Urinary bladder (tissue), 4 donors: ENCODE results near the gene NFKBIE. TPM values are rescaled to one million over a fixed set of nuclear protein-coding genes. Genes with fewer than 3 reads are reported as not detected.
A peak's percentile ranks its signal among the peaks of the same experiment; 100 is the strongest.

Source experiments
- DNase-seq: peaks from one replicate; pipeline ENCODE4 v3.0.0-alpha.2; 2015; ENCODE audit errors: extremely low spot score
- H3K27ac ChIP-seq: one replicate; pipeline ENCODE4 v1.5.1; 2013; ENCODE audit warnings: low read depth, mild to moderate bottlenecking, moderate library complexity
- H3K36me3 ChIP-seq: one replicate; pipeline ENCODE4 v1.6.1; 2013; ENCODE audit warnings: mild to moderate bottlenecking, moderate library complexity; ENCODE audit not compliant: insufficient read depth
- H3K4me1 ChIP-seq: one replicate; pipeline ENCODE4 v1.6.1; 2013; ENCODE audit warnings: mild to moderate bottlenecking, moderate library complexity; ENCODE audit not compliant: insufficient read depth
- H3K4me3 ChIP-seq: one replicate; pipeline ENCODE4 v1.5.1; 2013; ENCODE audit warnings: low read depth, low read length
- WGBS: extraction: QIAGEN DNeasy Blood & Tissue Kit; methylation state at CpG from one replicate; pipeline ENCODE4 v1.1.7; 2013; 5-methylcytosine and 5-hydroxymethylcytosine counted together
- polyA plus RNA-seq: library from polyadenylated mRNA; stranded (reverse); fragments of 200-250 nt; gene quantifications from one replicate; pipeline ENCODE4 v1.2.3, GENCODE V29; 2013
- total RNA-seq: library from RNA; depleted of rRNA; stranded (reverse); fragments of >200 nt; gene quantifications from one replicate; pipeline ENCODE4 v1.2.3, GENCODE V29; 2014
- donor health status: healthy with polysubstance abuse.
- donor health status: healthy.

The NFKBIE gene
- total and polyA plus RNA-seq, 2 donors, result 2.6 to 5.5 TPM

DNA sequence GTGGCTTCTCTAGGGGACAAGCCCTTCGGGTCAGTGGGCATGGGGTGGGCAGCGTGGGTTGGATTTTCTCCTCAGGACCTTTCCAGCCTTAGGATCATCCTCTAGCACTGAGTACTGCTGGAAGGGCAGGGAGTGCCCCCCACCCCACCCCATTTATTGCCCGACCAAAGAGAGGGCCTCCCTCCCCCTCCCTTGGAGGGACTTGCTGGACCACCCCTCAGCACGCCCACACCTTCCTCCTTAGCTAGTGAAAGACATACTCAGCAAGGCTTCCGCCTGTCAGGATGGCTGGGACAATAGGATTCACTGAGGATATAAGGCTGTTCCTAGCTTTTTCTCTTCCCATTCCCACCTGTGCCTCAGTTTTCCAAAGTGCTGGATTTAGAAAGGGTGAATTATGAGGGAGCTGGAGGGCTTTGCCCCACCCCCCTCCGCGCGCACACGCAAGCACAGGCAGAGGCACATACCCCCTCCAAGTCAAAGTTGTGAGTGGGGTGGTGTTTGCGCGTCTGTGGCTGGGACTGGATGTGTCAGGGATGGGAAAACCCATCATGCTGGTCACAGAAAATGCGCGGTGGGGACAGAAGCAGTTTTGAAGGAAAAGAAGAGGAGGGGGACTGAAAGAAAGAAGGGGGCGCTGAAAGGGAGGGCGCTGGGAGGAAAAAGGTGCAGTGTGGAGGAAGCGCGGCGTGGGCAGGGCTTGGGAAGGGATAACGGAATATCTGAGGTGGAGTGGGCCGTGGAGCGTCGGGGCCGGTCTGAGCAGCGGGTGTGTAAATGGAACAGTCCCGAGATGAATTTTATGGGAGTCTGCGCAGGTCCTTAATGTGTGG is 42.6 kb downstream of the NFKBIE start:
- H3K4me1 ChIP-seq, result no peaks in the 10 kb centered on the region
- no peak for DNase-seq
- H3K36me3 ChIP-seq, result no peaks in the 10 kb centered on the region
- 27% methylated on average over 26 of the region's 26 CpGs for WGBS
- H3K4me3 ChIP-seq, result peak overlapping the region; percentile 48
- peak overlapping the region; percentile 63 for H3K27ac ChIP-seq

DNA sequence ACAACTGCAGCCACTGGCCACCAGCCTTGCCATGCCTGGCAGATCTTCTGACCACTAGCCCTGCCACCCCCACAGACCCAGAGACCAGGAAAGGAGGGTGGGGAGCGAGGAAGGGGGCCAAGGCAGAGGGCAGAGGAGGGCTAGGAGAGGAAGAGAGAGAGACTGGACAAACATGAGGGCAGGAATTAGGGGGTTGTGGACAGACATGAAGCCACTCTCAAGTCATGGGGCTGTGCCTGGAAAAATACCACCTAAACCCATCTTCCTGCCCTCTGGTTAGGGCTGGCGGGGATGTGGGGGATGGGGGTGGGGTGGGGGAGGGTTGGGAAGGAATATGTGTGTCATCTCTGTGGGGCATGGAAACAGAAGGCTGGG is 43.4 kb downstream of the NFKBIE start:
- no peak for DNase-seq
- WGBS, result 91% methylated on average over 2 of the region's 2 CpGs
- Histone ChIP-seq H3K4me1 (no peaks in the 10 kb centered on the region), H3K36me3 (no peaks in the 10 kb centered on the region), H3K4me3 (no peak overlapping the region), H3K27ac (peak overlapping the region; percentile 57)

DNA sequence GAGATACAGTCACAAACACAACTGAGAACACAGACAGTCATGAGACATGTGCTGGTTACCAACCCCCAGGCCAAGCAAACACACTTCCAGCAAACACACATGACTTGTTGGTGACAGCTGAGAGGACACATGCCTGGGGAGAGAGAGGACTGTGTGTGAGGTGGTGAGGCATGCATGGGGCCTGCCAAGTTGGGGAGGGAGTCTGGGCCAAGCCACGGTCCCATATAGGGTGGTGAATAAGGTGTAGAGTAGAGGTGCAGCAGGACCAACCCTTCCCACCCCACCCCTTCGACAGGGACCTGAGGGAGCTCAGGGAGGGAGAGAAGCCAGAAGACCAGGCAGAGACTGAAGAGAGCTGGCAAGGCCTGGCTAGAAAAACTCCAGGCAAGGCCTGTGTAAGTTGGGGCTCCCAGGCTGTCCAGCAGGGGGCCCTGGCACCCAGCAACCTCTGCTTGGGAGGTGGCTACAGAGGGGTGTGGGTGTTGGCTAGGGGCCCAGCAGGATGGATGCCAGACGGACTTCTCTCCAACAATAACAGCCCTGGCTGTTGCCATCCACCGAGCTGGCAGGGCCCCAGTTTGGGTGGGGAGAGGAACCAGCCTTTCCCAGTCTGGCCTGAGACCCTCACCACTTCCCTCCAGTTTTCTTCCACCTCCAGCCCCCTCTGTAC is 43.9 kb downstream of the NFKBIE start:
- no peak overlapping the region for H3K4me3 ChIP-seq
- H3K27ac ChIP-seq, result peak overlapping the region; percentile 57
- WGBS, result 4% methylated on average over 4 of the region's 4 CpGs
- no peaks in the 10 kb centered on the region for H3K36me3 ChIP-seq
- no peaks in the 10 kb centered on the region for H3K4me1 ChIP-seq
- DNase-seq, result no peak

DNA sequence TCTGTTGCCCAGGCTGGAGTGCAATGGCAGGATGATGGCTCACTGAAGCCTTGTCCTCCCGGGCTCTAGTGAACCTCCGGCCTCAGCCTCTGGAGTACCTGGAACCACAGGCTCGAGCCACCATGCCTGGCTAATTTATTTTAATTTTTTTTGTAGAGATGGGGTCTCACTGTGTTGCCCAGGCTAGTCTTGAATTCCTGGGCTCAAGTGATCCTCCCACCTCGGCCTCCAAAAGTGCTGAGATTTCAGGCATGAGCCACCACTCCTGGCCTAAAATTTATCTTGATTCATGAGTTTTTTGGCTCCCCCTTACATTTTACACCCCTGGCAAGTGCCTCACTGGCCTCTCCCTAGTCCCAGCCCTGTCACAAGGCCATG is 44.4 kb downstream of the NFKBIE start:
- H3K27ac ChIP-seq, result peak overlapping the region; percentile 28
- 84% methylated on average over 4 of the region's 4 CpGs for WGBS
- DNase-seq, result no peak
- no peaks in the 10 kb centered on the region for H3K4me1 ChIP-seq
- H3K36me3 ChIP-seq, result no peaks in the 10 kb centered on the region
- H3K4me3 ChIP-seq, result no peak overlapping the region

DNA sequence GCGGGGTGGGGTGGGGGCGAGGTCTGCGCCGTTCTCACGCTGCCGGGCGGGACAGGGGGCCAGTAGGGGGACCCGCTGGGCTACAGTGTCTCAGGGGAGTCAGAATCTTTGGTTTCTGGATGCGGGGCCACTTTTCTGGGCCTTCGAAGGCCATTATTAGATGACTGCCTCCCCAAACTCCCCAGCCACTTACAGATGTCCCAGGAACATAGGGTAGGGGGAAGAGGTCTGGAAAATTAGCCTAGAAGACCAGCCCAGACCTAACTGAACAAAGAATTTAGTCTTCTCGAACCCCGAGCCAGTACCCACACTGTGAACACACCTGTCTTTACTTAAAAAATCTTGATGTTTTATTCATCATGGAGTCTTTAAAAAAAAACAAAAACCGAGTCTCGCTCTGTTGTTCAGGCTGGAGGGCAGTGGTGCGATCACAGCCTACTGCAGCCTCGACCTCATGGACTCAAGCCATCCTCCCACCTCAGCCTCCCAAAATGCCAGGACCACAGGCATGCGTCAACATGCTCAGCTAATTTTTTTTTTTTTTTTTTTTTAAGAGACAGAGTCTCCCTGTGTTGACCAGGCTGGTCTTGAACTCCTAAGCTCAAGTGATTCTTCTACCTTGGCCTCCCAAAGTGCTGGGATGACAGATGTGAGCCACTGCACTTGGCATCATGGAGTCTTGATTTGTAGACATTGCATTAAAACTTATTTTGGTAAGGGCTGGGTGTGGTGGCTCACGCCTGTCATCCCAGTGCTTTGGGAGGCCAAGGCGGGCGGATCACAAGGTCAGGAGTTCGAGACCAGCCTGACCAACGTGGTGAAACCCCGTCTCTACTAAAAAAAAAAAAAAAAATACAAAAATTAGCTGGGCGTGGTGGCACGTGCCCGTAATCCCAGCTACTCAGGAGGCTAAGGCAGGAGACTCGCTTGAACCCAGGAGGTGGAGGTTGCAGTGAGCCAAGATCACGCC is 45.3 kb downstream of the NFKBIE start:
- no peaks in the 10 kb centered on the region for H3K36me3 ChIP-seq
- WGBS, result 63% methylated on average over 28 of the region's 28 CpGs
- H3K27ac ChIP-seq, result no peak overlapping the region
- H3K4me3 ChIP-seq, result peak overlapping the region; percentile 39
- no peaks in the 10 kb centered on the region for H3K4me1 ChIP-seq
- DNase-seq, result no peak

DNA sequence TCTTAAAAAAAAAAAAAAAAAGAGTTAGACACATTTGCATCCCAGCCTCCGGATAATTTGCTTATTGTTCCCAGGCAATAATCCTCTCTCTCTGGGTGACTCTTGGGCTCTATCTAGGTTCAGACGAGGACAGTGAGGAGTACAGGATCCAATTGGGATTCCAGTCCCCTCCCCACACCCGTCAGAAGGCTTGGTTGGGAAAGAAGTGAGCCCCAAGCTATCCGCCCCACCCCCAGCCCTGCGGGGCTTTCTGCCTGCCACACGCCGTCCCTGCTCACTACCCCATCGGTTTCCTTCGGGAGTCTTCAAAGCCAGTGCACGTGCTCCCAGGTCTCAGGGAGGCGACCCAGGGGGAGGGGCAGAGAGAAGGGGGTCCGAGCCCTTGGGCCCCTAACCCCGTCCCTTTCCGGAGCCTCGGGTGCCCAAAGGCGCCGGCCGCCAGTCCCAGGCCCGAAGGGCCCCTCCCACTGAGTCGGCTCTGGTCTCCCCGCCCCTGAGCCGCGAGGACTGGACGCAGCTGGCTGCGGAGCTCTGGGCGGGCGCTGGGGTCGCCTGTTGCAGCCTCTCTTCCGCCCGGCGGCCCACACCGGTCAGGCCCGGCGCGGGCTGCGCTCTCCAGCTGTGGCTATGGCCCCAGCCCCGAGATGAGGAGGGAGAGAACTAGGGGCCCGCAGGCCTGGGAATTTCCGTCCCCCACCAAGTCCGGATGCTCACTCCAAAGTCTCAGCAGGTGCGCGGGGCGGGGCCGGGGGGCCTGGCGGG is 46.1 kb downstream of the NFKBIE start:
- 2% methylated on average over 45 of the region's 45 CpGs for WGBS
- Histone ChIP-seq H3K4me1 (no peaks in the 10 kb centered on the region), H3K27ac (peak overlapping the region; percentile 55)

DNA sequence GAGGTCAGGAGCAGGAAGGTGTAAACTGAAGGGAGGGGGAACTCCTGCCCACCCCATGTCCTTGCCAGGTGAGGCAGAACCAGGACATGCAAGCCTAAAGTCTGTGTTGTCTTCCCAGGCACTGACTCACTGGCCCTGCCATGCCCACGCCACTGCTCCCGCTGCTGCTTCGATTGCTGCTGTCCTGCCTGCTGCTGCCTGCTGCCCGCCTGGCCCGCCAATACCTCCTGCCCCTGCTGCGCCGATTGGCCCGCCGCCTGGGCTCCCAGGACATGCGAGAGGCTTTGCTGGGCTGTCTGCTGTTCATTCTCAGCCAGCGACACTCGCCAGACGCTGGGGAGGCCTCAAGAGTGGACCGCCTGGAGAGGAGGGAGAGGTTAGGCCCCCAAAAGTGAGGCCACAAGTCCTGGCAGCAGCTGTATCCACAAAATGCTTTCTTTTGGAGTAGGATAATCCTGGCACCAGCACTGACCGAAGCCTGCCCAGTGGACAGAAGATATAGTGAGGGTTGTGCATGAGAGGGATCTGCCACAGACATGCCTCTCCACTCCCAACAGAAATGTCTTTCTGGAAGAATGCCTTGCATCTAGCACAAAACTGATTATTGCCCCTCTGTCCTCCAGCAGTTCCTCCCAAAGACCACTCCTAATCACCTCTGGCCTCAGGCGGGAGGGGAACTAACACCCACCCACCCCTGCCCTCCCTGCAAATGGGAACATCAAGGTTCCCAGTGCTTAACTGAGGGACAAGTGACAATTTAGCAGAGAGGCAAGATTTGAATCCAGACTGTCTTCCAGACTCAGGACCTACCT is 47.8 kb downstream of the NFKBIE start:
- no peak for DNase-seq
- Histone ChIP-seq H3K27ac (no peak overlapping the region), H3K36me3 (no peaks in the 10 kb centered on the region), H3K4me3 (no peak overlapping the region), H3K4me1 (no peaks in the 10 kb centered on the region)
- 35% methylated on average over 16 of the region's 16 CpGs for WGBS

More for the DNA sequence above, 46.1 kb downstream of the NFKBIE start:
- Histone ChIP-seq H3K36me3 (no peaks in the 10 kb centered on the region), H3K4me3 (peak overlapping the region; percentile 39)
- no peak for DNase-seq

DNA sequence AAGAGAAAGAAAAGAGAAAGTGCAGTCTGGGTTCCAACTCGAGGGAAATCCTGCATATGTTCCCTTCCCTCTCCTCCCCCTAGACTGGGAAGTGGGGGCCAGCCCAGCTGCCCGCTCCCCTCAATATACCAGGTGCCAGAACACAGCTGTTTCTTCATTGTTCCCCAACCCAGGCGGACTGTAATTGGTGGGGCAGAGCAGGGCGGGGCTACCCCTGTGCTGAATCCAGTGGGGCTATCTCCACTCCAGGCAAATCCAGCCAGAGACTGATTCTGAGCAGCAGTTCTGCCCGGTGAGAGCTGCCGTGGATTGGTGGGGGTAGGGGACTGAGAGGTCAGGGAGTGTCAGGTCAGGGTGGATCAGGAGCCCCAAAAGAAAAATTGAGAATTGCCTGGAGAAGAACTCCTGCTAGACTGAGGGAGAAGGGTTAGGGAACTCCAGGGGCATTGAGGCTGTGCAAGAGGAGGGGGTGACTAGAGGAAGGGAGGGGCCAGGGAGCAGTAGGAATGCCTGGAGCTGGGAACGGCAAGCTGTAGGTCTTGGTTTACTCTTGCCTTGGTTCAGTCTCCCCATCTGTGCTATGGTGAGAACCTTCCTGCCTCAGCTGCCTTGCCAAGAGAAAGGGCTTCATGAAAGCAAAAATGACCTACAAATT is 48.5 kb downstream of the NFKBIE start, which contains the start of gene MYMX:
Gene MYMX (plus strand): TSS at position 250 of the 655 bp plus-strand sequence. CDS start 546 bp downstream, outside the sequence.
- DNase-seq, result no peak
- WGBS, result 29% methylated on average over 7 of the region's 7 CpGs
- no peaks in the 10 kb centered on the region for H3K36me3 ChIP-seq
- H3K4me3 ChIP-seq, result no peak within 1 kb of the TSS
- H3K4me1 ChIP-seq, result no peaks in the 10 kb centered on the region
- no peak within 1 kb of the TSS for H3K27ac ChIP-seq

DNA sequence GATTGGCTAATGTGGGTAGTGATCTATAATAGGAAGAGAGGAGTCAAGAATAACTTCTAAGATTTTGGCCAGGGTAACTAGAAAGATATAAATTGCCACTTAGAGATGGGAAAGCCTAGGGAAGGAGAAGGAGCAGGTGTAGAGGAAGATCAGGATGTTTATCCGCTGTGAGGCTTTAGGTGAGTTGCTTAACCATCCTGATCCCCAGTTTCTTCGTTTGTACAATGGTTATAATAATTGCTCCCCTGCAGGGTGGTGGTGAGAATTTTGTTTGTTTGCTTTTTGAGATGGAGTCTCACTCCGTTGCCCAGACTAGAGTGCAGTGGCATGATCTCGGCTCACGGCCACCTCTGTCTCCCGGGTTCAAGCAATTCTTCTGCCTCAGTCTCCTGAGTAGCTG is 51.0 kb downstream of the NFKBIE start:
- no peaks in the 10 kb centered on the region for H3K4me1 ChIP-seq
- no peak for DNase-seq
- 91% methylated on average over 6 of the region's 6 CpGs for WGBS
- H3K36me3 ChIP-seq, result no peaks in the 10 kb centered on the region
- no peak overlapping the region for H3K27ac ChIP-seq
- no peak overlapping the region for H3K4me3 ChIP-seq

DNA sequence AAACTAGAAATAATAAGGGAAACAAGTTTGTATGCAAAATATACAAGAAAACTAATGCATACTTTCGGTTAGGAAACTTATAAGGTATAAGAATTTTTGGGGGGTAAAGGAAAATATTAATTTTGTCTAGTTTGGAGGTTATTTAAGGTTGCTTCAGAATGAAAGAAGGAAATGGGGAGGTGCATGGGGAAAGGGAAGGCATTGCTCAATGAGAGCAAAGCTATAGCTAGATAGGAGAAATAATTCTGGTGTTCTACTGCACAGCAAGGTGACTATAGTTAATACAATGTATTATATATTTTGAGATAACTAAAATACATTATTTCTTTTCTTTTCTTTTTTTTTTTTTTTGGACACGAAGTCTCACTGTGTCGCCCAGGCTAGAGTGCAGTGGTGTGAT is 54.1 kb downstream of the NFKBIE start:
- no peak for DNase-seq
- no peak overlapping the region for H3K27ac ChIP-seq
- no peaks in the 10 kb centered on the region for H3K4me1 ChIP-seq
- WGBS, result 88% methylated on average over 3 of the region's 3 CpGs
- no peak overlapping the region for H3K4me3 ChIP-seq
- H3K36me3 ChIP-seq, result no peaks in the 10 kb centered on the region
